Small intestine (tissue), 7 donors: ENCODE results near the gene ENC1. TPM values are rescaled to one million over a fixed set of nuclear protein-coding genes. Genes with fewer than 3 reads are reported as not detected.

Source experiments
- DNase-seq, 2 donors: peaks; one replicate each; pipeline versions ENCODE4 v3.0.0 to v3.0.0-alpha.2; 2013
- FAIRE-seq: peaks from 2 replicates; lab custom pipeline; 2012; peaks lifted over from hg19 to GRCh38; lab: Jason Lieb, UNC
- H3K27ac ChIP-seq, 3 donors: one replicate each; pipeline ENCODE4 v1.5.1; 2013; ENCODE audit warnings: low read length in 2 of 3, mild to moderate bottlenecking in 2 of 3, control low read depth in 1 of 3, inconsistent platforms in 1 of 3, low read depth in 1 of 3, moderate library complexity in 1 of 3
- H3K27me3 ChIP-seq, 3 donors: one replicate each; pipeline ENCODE4 v1.6.1; 2013; ENCODE audit warnings: low read length in 3 of 3, inconsistent platforms in 1 of 3; ENCODE audit not compliant: control insufficient read depth in 3 of 3, insufficient read depth in 3 of 3
- H3K36me3 ChIP-seq, 3 donors: one replicate each; pipeline ENCODE4 v1.6.1; 2013; ENCODE audit warnings: low read length in 3 of 3, inconsistent platforms in 1 of 3, low read depth in 1 of 3, mild to moderate bottlenecking in 1 of 3, moderate library complexity in 1 of 3; ENCODE audit not compliant: control insufficient read depth in 3 of 3, insufficient read depth in 2 of 3
- H3K4me1 ChIP-seq, 3 donors: one replicate each; pipeline ENCODE4 v1.6.1; 2013; ENCODE audit warnings: low read length in 2 of 3, inconsistent platforms in 1 of 3, low read depth in 1 of 3, mild to moderate bottlenecking in 1 of 3, moderate library complexity in 1 of 3; ENCODE audit not compliant: control insufficient read depth in 3 of 3, insufficient read depth in 2 of 3
- H3K4me3 ChIP-seq, 3 donors: one replicate each; pipeline ENCODE4 v1.5.1; 2013; ENCODE audit warnings: low read length in 3 of 3, control low read depth in 1 of 3, inconsistent platforms in 1 of 3, low read depth in 1 of 3, mild to moderate bottlenecking in 1 of 3, moderate library complexity in 1 of 3
- H3K9me3 ChIP-seq, 2 donors: one replicate each; pipeline ENCODE4 v1.6.1; 2013; ENCODE audit warnings: low read depth in 1 of 2, low read length in 1 of 2; ENCODE audit not compliant: control insufficient read depth in 2 of 2, insufficient read depth in 1 of 2
- WGBS, 3 donors: extraction: QIAGEN DNeasy Blood & Tissue Kit; methylation state at CpG; one replicate each; pipeline ENCODE4 v1.1.7; 2013; 5-methylcytosine and 5-hydroxymethylcytosine counted together
- polyA plus RNA-seq, 4 donors: library from polyadenylated mRNA; stranded (reverse) in 3 of 4; unstranded in 1 of 4; fragments of 200-250 nt in 3 of 4; fragments of 120-200 nt in 1 of 4; gene quantifications; one replicate each; pipeline versions ENCODE4 v1.2.1 to v1.2.3, GENCODE V29; 2013
- donor health status: healthy with polysubstance abuse.
- donor health status: control.
- donor health status: control.
- donor health status: Bipolar disorder and iron deficiency.
- donor health status: healthy.

Gene ENC1
- polyA plus RNA-seq, 4 donors, result 6.8 to 107 (median 16.9) TPM

GRCh38 chr5:74665273-74665672, 24.7 kb upstream of the ENC1 start:
- Histone ChIP-seq H3K27me3 (no peaks in the 10 kb centered on the region), H3K27ac (no peak overlapping the region), H3K36me3 (no peaks in the 10 kb centered on the region), H3K4me1 (no peaks in the 10 kb centered on the region), H3K9me3 (peaks cover 0 to 3% of the 10 kb centered on the region in 2 donors), H3K4me3 (no peak overlapping the region)
- WGBS, 3 donors, result 47 to 53% (median 48%) methylated on average over 2 of the region's 2 CpGs
- no peak for DNase-seq
- no peak for FAIRE-seq

GRCh38 chr5:74664551-74664950, 24.0 kb upstream of the ENC1 start:
- 62 to 89% (median 82%) methylated on average over 5 of the region's 5 CpGs for WGBS, 3 donors
- Histone ChIP-seq H3K4me1 (no peaks in the 10 kb centered on the region), H3K36me3 (no peaks in the 10 kb centered on the region), H3K9me3 (no peaks in the 10 kb centered on the region), H3K27ac (no peak overlapping the region), H3K4me3 (no peak overlapping the region), H3K27me3 (no peaks in the 10 kb centered on the region)
- DNase-seq, result no peak
- no peak for FAIRE-seq

GRCh38 chr5:74660873-74661272, 20.3 kb upstream of the ENC1 start:
- H3K27ac ChIP-seq, result no peak overlapping the region
- H3K36me3 ChIP-seq, result no peaks in the 10 kb centered on the region
- no peak for FAIRE-seq
- WGBS, 3 donors, result 74 to 92% (median 79%) methylated on average over 5 of the region's 5 CpGs
- peaks cover 0 to 4% of the 10 kb centered on the region in 2 donors for H3K9me3 ChIP-seq
- DNase-seq, result no peak
- H3K4me3 ChIP-seq, result no peak overlapping the region
- H3K4me1 ChIP-seq, result no peaks in the 10 kb centered on the region
- no peaks in the 10 kb centered on the region for H3K27me3 ChIP-seq

- 58 to 89% (median 76%) methylated on average over 1 of the region's 1 CpG for WGBS, 3 donors
- Histone ChIP-seq H3K36me3 (no peaks in the 10 kb centered on the region), H3K27me3 (no peaks in the 10 kb centered on the region), H3K9me3 (peaks cover 0 to 4% of the 10 kb centered on the region in 2 donors), H3K4me3 (no peak overlapping the region), H3K4me1 (no peaks in the 10 kb centered on the region), H3K27ac (no peak overlapping the region)
- no peak for FAIRE-seq
- DNase-seq, result no peak
Measured at GRCh38 chr5:74660140-74660539, 19.6 kb upstream of the ENC1 start.

GRCh38 chr5:74659172-74659571, 18.6 kb upstream of the ENC1 start:
- Histone ChIP-seq H3K27ac (no peak overlapping the region), H3K4me1 (no peaks in the 10 kb centered on the region), H3K27me3 (no peaks in the 10 kb centered on the region), H3K9me3 (peaks cover 0 to 4% of the 10 kb centered on the region in 2 donors), H3K36me3 (no peaks in the 10 kb centered on the region), H3K4me3 (no peak overlapping the region)
- DNase-seq (no peak), FAIRE-seq (no peak)
- 76 to 90% (median 88%) methylated on average over 3 of the region's 3 CpGs for WGBS, 3 donors

- Histone ChIP-seq H3K9me3 (peaks cover 0 to 4% of the 10 kb centered on the region in 2 donors), H3K4me3 (no peak overlapping the region), H3K36me3 (no peaks in the 10 kb centered on the region), H3K4me1 (no peaks in the 10 kb centered on the region), H3K27me3 (no peaks in the 10 kb centered on the region), H3K27ac (no peak overlapping the region)
- no peak for DNase-seq
- no peak for FAIRE-seq
- 64 to 77% (median 65%) methylated on average over 2 of the region's 2 CpGs for WGBS, 3 donors
Measured at GRCh38 chr5:74657165-74657564, 16.6 kb upstream of the ENC1 start.

- DNase-seq (no peak), FAIRE-seq (no peak)
- Histone ChIP-seq H3K4me1 (no peaks in the 10 kb centered on the region), H3K27ac (no peak overlapping the region), H3K9me3 (peaks cover 0 to 4% of the 10 kb centered on the region in 2 donors), H3K27me3 (no peaks in the 10 kb centered on the region), H3K36me3 (no peaks in the 10 kb centered on the region), H3K4me3 (no peak overlapping the region)
Measured at GRCh38 chr5:74655716-74656115, 15.2 kb upstream of the ENC1 start.

- Histone ChIP-seq H3K27me3 (no peaks in the 10 kb centered on the region), H3K4me3 (no peak overlapping the region), H3K36me3 (no peaks in the 10 kb centered on the region), H3K27ac (no peak overlapping the region), H3K9me3 (peaks cover 0 to 4% of the 10 kb centered on the region in 2 donors), H3K4me1 (no peaks in the 10 kb centered on the region)
- 80 to 93% (median 88%) methylated on average over 6 of the region's 6 CpGs for WGBS, 3 donors
- FAIRE-seq, result no peak
- DNase-seq, result no peak
Measured at GRCh38 chr5:74655206-74655605, 14.7 kb upstream of the ENC1 start.

DNA sequence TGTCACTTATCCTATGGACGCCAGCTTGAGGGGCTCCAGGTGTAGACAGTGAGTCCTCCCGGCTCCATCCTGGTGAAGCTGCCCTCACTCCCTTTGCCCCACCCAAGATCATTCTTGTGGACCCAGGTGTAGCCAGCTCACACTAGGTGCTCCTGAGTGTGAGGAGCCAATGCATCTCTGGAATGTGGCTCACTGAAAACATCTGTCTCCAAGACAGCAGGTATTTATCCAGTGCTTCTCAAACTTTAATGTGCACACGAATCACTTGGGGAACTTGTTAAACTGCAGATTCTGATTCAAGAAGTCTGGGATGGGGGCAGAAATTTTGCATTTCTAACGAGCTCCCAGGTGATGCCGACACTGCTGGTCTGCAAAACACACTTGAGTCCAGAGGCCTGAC, 13.5 kb upstream of the ENC1 start:
- DNase-seq (no peak), FAIRE-seq (no peak)
- Histone ChIP-seq H3K4me1 (peaks cover 0 to 3% (median 0%) of the 10 kb centered on the region in 3 donors), H3K9me3 (peaks cover 0 to 4% of the 10 kb centered on the region in 2 donors), H3K36me3 (no peaks in the 10 kb centered on the region), H3K4me3 (no peak overlapping the region), H3K27me3 (no peaks in the 10 kb centered on the region), H3K27ac (no peak overlapping the region)
- 76 to 87% (median 82%) methylated on average over 5 of the region's 5 CpGs for whole genome bisulfite sequencing, 3 donors
